Activated CD4-positive, CD25-positive, alpha-beta regulatory T cell treated with anti-CD3 and anti-CD28 coated beads, Interleukin-2, amount 50 U/mL, for 72 hours (primary cell): ENCODE results near the gene KCNH6.
A peak's percentile ranks its signal among the peaks of the same experiment; 100 is the strongest.

Experiments used
- DNase-seq: peaks from one replicate; pipeline ENCODE4 v3.0.0; 2021

The KCNH6 gene

GRCh38 chr17:63523253-63523855, at the start of gene KCNH6:
Gene KCNH6, plus strand, starts transcription at chr17:63523358. Its CDS starts 56 bp downstream, at chr17:63523414.
- no peak for DNase-seq

- DNase-seq = no peak
Measured at GRCh38 chr17:63474174-63474573, 49.0 kb upstream of the KCNH6 start.

GRCh38 chr17:63474586-63475460, 48.3 kb upstream of the KCNH6 start:
- no peak for DNase-seq

- no peak for DNase-seq
Measured at GRCh38 chr17:63475491-63476412, 47.4 kb upstream of the KCNH6 start.

- no peak for DNase-seq
Measured at GRCh38 chr17:63476459-63476853, 46.7 kb upstream of the KCNH6 start.

GRCh38 chr17:63476854-63477479, 46.2 kb upstream of the KCNH6 start, which contains the start of gene ACE:
Gene ACE, plus strand, starts transcription at chr17:63477061. Its CDS starts 34 bp downstream, at chr17:63477095.
- no peak for DNase-seq

GRCh38 chr17:63477480-63478440, 45.4 kb upstream of the KCNH6 start:
- no peak for DNase-seq

- peak; percentile 68 for DNase-seq
Measured at GRCh38 chr17:63478814-63479494, 44.2 kb upstream of the KCNH6 start.

GRCh38 chr17:63479495-63480184, 43.5 kb upstream of the KCNH6 start:
- no peak for DNase-seq

GRCh38 chr17:63480192-63480784, 42.9 kb upstream of the KCNH6 start:
- DNase-seq = no peak

- no peak for DNase-seq
Measured at GRCh38 chr17:63480826-63481487, 42.2 kb upstream of the KCNH6 start.

GRCh38 chr17:63481488-63481870, 41.7 kb upstream of the KCNH6 start:
- no peak for DNase-seq

GRCh38 chr17:63482509-63482908, 40.6 kb upstream of the KCNH6 start:
- no peak for DNase-seq

- no peak for DNase-seq
Measured at GRCh38 chr17:63483038-63483437, 40.1 kb upstream of the KCNH6 start.

- DNase-seq = no peak
Measured at GRCh38 chr17:63483655-63484575, 39.2 kb upstream of the KCNH6 start.

- DNase-seq = no peak
Measured at GRCh38 chr17:63486317-63487013, 36.7 kb upstream of the KCNH6 start.

GRCh38 chr17:63487014-63487339, 36.2 kb upstream of the KCNH6 start:
- DNase-seq = no peak

- DNase-seq = no peak
Measured at GRCh38 chr17:63488851-63489250, 34.3 kb upstream of the KCNH6 start.
